Measurements from ENCODE around the gene KRTAP5-6.

GRCh38 chr11:1671658-1672057, 25.3 kb upstream of the KRTAP5-6 start:
- TF ChIP-seq CTCF (IDR thresholded peaks at IDR 0.05; ENCODE audit: low read depth, low read length) (no peak), MAX (IDR thresholded peaks at IDR 0.05; ENCODE audit: low read depth, low read length) (no peak), POLR2A (IDR thresholded peaks at IDR 0.05; ENCODE audit: extremely low read depth, insufficient read length) (no peak), MYC (IDR thresholded peaks at IDR 0.05; ENCODE audit: low read depth, low read length) (no peak)
